Measurements from ENCODE around the gene NUDCD3. TPM values are rescaled to one million over a fixed set of nuclear protein-coding genes. Genes with fewer than 3 reads are reported as not detected.

Gene NUDCD3
- total and polyA plus RNA-seq, 7 donors = 34.6 to 140 (median 97.7) TPM

DNA sequence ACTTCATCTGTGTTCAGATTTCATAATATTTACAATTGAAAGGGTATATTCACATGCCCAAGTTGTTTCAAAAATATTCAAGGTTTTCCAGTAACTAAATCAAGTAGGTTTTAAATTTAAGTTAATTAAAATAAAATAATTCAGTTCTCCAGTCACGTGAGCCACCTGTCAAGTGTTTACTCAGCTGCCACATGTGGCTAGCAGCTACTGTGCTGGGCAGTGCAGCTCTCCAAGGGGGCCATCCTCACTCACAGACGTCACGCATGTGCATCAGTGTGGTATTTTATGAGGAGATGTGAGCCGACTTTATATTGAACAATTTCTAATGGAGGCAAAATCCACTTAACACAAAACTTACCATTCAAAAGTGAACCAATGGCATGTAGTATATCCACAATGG lies 95.4 kb downstream of the NUDCD3 start:
- Histone ChIP-seq H3K4me3 (no peak overlapping the region), H3K27ac (no peak overlapping the region), H3K27me3 (ENCODE audit: insufficient read depth in 3 of 3, low read length in 2 of 3) (no peaks in the 10 kb centered on the region), H3K4me1 (peaks cover 36% of the 10 kb centered on the region), H3K9me3 (no peaks in the 10 kb centered on the region), H3K36me3 (ENCODE audit: insufficient read depth in 1 of 2, low read depth in 1 of 2) (peaks cover 3 to 37% of the 10 kb centered on the region in 2 donors)
- TF ChIP-seq, protein P1, sequence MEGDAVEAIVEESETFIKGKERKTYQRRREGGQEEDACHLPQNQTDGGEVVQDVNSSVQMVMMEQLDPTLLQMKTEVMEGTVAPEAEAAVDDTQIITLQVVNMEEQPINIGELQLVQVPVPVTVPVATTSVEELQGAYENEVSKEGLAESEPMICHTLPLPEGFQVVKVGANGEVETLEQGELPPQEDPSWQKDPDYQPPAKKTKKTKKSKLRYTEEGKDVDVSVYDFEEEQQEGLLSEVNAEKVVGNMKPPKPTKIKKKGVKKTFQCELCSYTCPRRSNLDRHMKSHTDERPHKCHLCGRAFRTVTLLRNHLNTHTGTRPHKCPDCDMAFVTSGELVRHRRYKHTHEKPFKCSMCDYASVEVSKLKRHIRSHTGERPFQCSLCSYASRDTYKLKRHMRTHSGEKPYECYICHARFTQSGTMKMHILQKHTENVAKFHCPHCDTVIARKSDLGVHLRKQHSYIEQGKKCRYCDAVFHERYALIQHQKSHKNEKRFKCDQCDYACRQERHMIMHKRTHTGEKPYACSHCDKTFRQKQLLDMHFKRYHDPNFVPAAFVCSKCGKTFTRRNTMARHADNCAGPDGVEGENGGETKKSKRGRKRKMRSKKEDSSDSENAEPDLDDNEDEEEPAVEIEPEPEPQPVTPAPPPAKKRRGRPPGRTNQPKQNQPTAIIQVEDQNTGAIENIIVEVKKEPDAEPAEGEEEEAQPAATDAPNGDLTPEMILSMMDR (IDR thresholded peaks at IDR 0.05) = no peak
- ATAC-seq (no peak), DNase-seq (no peak)
- 73 to 79% (median 76%) methylated on average over 4 of the region's 4 CpGs for WGBS, 3 donors
- intact Hi-C loops (cut with DNase I) = no loop called here

DNA sequence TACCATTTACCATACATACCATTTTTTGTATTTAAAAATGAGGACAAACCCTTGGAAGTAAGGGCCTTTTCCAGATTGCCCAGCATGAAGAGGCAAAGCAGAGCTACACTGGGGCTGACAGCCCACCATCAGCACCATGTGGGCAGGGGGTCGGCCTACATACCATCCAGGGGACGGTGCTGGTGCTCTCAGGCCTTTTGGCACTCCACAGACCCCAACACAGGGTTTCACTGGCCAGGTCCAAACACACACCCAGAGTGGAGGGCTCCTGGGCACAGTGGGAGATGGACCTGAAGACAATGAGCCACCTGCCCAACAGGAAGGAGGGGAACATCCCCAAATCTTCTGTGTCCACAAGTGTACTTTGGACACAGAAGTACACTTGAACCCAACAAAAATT lies 95.8 kb downstream of the NUDCD3 start:
- Histone ChIP-seq H3K4me1 (peaks cover 33% of the 10 kb centered on the region), H3K36me3 (ENCODE audit: insufficient read depth in 1 of 2, low read depth in 1 of 2) (peaks cover 3 to 41% of the 10 kb centered on the region in 2 donors), H3K27ac (no peak overlapping the region), H3K9me3 (no peaks in the 10 kb centered on the region), H3K4me3 (no peak overlapping the region), H3K27me3 (ENCODE audit: insufficient read depth in 3 of 3, low read length in 2 of 3) (no peaks in the 10 kb centered on the region)
- TF ChIP-seq, protein P1 (IDR thresholded peaks at IDR 0.05) = no peak
- WGBS, 3 donors = 88 to 96% (median 91%) methylated on average over 2 of the region's 2 CpGs
- DNase-seq = no peak
- intact Hi-C loops (cut with DNase I) = no loop called here
- no peak for ATAC-seq

DNA sequence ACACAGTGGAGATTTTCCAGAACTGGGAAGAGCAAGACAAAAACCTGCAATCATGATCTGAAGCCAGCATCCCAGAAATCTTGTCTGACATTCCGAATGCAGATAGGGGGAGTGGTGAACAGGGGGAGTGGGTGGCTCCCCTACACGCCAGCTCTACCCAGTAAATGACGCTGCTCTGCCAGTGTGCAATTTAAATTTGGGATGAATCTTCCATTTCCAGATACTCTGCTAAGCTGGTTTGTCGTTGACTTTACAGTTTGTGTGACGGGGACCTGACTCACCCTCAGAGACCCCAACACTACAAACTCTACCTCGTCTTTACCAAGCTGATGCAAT lies 96.4 kb downstream of the NUDCD3 start:
- TF ChIP-seq, protein P1 (IDR thresholded peaks at IDR 0.05) = no peak

DNA sequence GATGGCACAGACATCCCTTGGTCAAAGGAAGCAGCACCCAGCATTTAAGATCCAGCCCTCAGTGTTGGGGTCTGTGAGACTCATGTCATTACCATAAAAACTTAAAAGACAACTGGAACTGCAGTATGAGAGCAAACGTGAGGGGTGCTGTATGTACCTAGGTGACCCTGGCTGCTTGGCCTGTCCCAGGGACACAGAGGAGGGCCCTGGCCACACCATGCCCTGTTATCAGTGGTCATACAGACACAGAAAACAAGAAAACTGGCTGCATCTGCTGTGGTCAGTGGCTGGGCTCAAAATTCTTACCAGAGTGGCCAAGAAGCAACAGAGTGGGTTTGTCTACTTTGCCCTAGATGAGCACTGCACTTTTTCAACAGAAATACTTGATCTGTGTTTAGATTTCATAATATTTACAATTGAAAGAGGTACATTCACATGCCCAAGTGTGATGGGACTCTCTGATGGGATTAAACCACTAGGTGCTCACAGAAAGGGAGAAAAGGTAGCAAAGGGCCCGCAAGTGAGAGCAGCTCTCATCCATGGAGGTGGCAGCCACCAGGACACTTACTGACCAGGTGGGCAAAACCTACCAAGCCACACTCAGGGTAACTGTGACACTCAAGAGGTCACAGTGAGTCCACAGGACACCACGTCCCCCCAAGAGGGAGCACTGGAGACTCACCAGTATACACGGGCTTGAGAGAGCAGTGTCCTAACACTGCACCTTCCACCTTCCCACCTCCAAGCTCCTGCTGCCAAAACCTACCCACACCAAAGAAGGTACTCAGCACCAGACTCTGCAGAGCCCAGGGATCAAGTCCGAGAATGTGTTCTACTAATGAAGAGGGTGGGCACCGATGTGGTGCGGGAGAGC lies 97.0 kb downstream of the NUDCD3 start:
- no peaks in the 10 kb centered on the region for H3K27me3 ChIP-seq (ENCODE audit: insufficient read depth in 3 of 3, low read length in 2 of 3)
- H3K9me3 ChIP-seq = no peaks in the 10 kb centered on the region
- TF ChIP-seq, protein P1 (IDR thresholded peaks at IDR 0.05) = no peak
- H3K4me3 ChIP-seq = no peak overlapping the region
- H3K27ac ChIP-seq = no peak overlapping the region
- ATAC-seq (no peak), DNase-seq (no peak)
- WGBS, 3 donors = 93 to 95% (median 93%) methylated on average over 7 of the region's 7 CpGs
- peaks cover 24% of the 10 kb centered on the region for H3K4me1 ChIP-seq
- peaks cover 3 to 53% of the 10 kb centered on the region in 2 donors for H3K36me3 ChIP-seq (ENCODE audit: insufficient read depth in 1 of 2, low read depth in 1 of 2)
- intact Hi-C loops (cut with DNase I) = no loop called here

More for the DNA sequence above, 96.4 kb downstream of the NUDCD3 start:
- DNase-seq = no peak
- Histone ChIP-seq H3K4me1 (peaks cover 27% of the 10 kb centered on the region), H3K36me3 (ENCODE audit: insufficient read depth in 1 of 2, low read depth in 1 of 2) (peaks cover 3 to 47% of the 10 kb centered on the region in 2 donors), H3K27me3 (ENCODE audit: insufficient read depth in 3 of 3, low read length in 2 of 3) (no peaks in the 10 kb centered on the region), H3K27ac (no peak overlapping the region), H3K4me3 (no peak overlapping the region), H3K9me3 (no peaks in the 10 kb centered on the region)
- intact Hi-C loops (cut with DNase I) = no loop called here
- no peak for ATAC-seq
- 93 to 96% (median 94%) methylated on average over 6 of the region's 6 CpGs for WGBS, 3 donors

DNA sequence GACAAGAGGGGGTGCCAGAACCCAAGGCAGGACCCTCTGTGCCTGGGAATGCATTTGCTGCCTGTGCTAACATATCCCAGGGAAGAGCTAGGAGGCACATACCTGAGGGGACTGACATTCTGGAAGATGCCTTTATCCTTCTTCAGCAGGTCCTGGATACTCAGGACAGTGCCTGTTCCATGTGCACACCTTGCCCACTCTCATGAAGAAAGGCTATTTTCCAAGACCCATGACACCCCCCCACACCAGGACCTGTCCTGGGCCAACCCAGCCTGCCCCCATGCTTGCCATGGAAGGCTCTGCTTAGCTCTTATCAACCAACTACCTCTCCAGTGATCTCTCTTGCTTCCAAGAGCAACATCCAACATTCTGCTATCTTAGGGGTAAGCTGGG lies 97.8 kb downstream of the NUDCD3 start:
- TF ChIP-seq, protein P1 (IDR thresholded peaks at IDR 0.05) = no peak
- ATAC-seq (no peak), DNase-seq (no peak)
- no peak overlapping the region for H3K4me3 ChIP-seq
- intact Hi-C loops (cut with DNase I) = no loop called here
- no peaks in the 10 kb centered on the region for H3K9me3 ChIP-seq
- H3K36me3 ChIP-seq (ENCODE audit: insufficient read depth in 1 of 2, low read depth in 1 of 2) = peaks cover 3 to 61% of the 10 kb centered on the region in 2 donors
- H3K27me3 ChIP-seq (ENCODE audit: insufficient read depth in 3 of 3, low read length in 2 of 3) = no peaks in the 10 kb centered on the region
- peaks cover 15% of the 10 kb centered on the region for H3K4me1 ChIP-seq
- H3K27ac ChIP-seq = no peak overlapping the region

All from psoas muscle (tissue), 8 donors.